ENCODE results near the gene C2orf69. TPM values are rescaled to one million over a fixed set of nuclear protein-coding genes. Genes with fewer than 3 reads are reported as not detected.

The C2orf69 gene
- total and polyA plus RNA-seq, 4 donors, result 4.5 to 11.1 (median 6.8) TPM

DNA sequence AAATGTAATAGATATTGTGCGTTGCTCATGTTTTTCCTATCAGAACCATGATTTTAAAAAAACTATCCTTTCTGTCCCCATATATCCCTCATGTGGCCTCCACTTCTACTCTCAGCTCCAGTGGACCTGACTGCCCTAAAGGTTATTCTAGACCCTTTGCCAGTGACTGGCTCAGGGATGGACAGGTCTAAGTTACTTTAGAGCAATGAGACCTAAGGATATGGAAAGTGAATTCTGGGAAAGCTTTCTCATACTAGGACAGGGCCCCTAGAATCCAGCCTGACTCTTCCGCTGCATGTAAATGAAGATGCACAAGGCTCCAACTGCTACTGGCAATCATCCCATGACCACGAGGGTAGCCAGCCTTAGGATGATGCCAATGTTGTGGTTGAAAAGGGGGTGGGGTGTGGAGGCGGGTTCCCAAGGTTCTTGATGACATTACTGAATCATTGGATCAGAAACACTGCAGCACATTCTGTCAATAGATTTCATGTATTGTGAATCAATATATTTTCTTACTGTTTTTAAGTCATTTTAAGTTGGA is 21.3 kb downstream of the C2orf69 start:
- H3K9me3 ChIP-seq (ENCODE audit: control insufficient read depth in 4 of 4, insufficient read depth in 3 of 4, low read length in 3 of 4), result no peaks in the 10 kb centered on the region
- WGBS, 2 donors, result 71 to 78% methylated on average over 4 of the region's 4 CpGs
- DNase-seq (no peak), ATAC-seq (ENCODE audit: insufficient read depth, low FRiP score) (no peak)
- no peak overlapping the region for H3K27ac ChIP-seq (ENCODE audit: low read depth in 1 of 2, low read length in 1 of 2)
- H3K4me1 ChIP-seq (ENCODE audit: control insufficient read depth in 5 of 5, insufficient read depth in 5 of 5, low read length in 5 of 5), result peaks cover 0 to 2% (median 0%) of the 10 kb centered on the region in 5 donors
- H3K4me3 ChIP-seq, result no peak overlapping the region
- H3K27me3 ChIP-seq (ENCODE audit: control insufficient read depth in 3 of 3, insufficient read depth in 3 of 3, low read length in 2 of 3), result no peaks in the 10 kb centered on the region
- H3K36me3 ChIP-seq (ENCODE audit: control insufficient read depth in 4 of 4, insufficient read depth in 4 of 4, low read length in 4 of 4), result peaks cover 7 to 20% (median 17%) of the 10 kb centered on the region in 4 donors
- TF ChIP-seq, protein P1, sequence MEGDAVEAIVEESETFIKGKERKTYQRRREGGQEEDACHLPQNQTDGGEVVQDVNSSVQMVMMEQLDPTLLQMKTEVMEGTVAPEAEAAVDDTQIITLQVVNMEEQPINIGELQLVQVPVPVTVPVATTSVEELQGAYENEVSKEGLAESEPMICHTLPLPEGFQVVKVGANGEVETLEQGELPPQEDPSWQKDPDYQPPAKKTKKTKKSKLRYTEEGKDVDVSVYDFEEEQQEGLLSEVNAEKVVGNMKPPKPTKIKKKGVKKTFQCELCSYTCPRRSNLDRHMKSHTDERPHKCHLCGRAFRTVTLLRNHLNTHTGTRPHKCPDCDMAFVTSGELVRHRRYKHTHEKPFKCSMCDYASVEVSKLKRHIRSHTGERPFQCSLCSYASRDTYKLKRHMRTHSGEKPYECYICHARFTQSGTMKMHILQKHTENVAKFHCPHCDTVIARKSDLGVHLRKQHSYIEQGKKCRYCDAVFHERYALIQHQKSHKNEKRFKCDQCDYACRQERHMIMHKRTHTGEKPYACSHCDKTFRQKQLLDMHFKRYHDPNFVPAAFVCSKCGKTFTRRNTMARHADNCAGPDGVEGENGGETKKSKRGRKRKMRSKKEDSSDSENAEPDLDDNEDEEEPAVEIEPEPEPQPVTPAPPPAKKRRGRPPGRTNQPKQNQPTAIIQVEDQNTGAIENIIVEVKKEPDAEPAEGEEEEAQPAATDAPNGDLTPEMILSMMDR (IDR thresholded peaks at IDR 0.05; ENCODE audit: control extremely low read depth, extremely low read depth), result no peak
- no peak overlapping the region for H3K9ac ChIP-seq (ENCODE audit: insufficient read depth in 1 of 2, low read length in 2 of 2)

DNA sequence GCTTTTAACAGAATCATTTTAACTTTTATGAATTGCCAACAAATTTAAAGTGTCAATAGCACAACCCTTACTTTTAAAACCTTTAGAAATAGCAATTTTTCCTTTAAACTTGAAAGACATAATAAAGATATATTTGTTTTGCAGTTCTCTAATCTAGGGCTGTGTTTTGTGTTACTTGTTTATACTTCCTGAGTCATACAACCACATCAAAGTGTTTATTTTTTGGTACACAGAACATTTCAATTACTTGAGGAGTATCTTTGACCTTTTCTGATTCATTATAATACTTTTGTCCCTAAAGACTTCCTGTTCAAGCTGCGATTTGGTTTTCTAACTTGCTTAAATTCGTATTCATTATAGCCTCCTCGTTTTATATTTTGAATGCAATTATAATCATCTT is 22.4 kb downstream of the C2orf69 start:
- Histone ChIP-seq H3K27ac (ENCODE audit: low read depth in 1 of 2, low read length in 1 of 2) (no peak overlapping the region), H3K9ac (ENCODE audit: insufficient read depth in 1 of 2, low read length in 2 of 2) (no peak overlapping the region), H3K4me1 (ENCODE audit: control insufficient read depth in 5 of 5, insufficient read depth in 5 of 5, low read length in 5 of 5) (no peaks in the 10 kb centered on the region), H3K4me3 (no peak overlapping the region), H3K9me3 (ENCODE audit: control insufficient read depth in 4 of 4, insufficient read depth in 3 of 4, low read length in 3 of 4) (no peaks in the 10 kb centered on the region), H3K36me3 (ENCODE audit: control insufficient read depth in 4 of 4, insufficient read depth in 4 of 4, low read length in 4 of 4) (peaks cover 8 to 25% (median 18%) of the 10 kb centered on the region in 4 donors), H3K27me3 (ENCODE audit: control insufficient read depth in 3 of 3, insufficient read depth in 3 of 3, low read length in 2 of 3) (no peaks in the 10 kb centered on the region)
- 79 to 83% methylated on average over 3 of the region's 3 CpGs for WGBS, 2 donors
- DNase-seq (no peak), ATAC-seq (ENCODE audit: insufficient read depth, low FRiP score) (no peak)
- TF ChIP-seq, protein P1 (IDR thresholded peaks at IDR 0.05; ENCODE audit: control extremely low read depth, extremely low read depth), result no peak

DNA sequence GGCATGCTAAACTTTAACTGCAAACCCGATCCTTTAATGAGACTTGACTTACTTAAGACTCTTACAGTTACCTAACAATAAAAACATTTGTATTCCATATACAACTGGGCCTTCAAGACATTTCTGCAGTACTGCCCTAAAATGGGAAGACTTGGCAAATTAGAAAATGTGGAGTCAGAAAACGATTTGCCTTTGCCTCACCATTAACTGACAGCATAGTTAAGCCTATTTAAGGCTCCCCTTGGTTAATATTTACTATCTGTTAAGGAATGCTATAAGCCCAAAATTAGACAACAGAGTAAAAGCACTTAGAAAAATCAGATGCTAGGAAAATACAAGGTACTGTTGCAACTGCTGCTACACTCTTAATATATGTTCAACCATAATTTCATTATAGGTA is 25.5 kb downstream of the C2orf69 start:
- peaks cover 8 to 27% (median 12%) of the 10 kb centered on the region in 4 donors for H3K36me3 ChIP-seq (ENCODE audit: control insufficient read depth in 4 of 4, insufficient read depth in 4 of 4, low read length in 4 of 4)
- ATAC-seq (ENCODE audit: insufficient read depth, low FRiP score) (no peak), DNase-seq (no peak)
- no peaks in the 10 kb centered on the region for H3K9me3 ChIP-seq (ENCODE audit: control insufficient read depth in 4 of 4, insufficient read depth in 3 of 4, low read length in 3 of 4)
- no peak overlapping the region for H3K9ac ChIP-seq (ENCODE audit: insufficient read depth in 1 of 2, low read length in 2 of 2)
- WGBS, 2 donors, result 82 to 91% methylated on average over 2 of the region's 2 CpGs
- no peaks in the 10 kb centered on the region for H3K27me3 ChIP-seq (ENCODE audit: control insufficient read depth in 3 of 3, insufficient read depth in 3 of 3, low read length in 2 of 3)
- H3K27ac ChIP-seq (ENCODE audit: low read depth in 1 of 2, low read length in 1 of 2), result no peak overlapping the region
- H3K4me1 ChIP-seq (ENCODE audit: control insufficient read depth in 5 of 5, insufficient read depth in 5 of 5, low read length in 5 of 5), result no peaks in the 10 kb centered on the region
- H3K4me3 ChIP-seq, result no peak overlapping the region
- TF ChIP-seq, protein P1 (IDR thresholded peaks at IDR 0.05; ENCODE audit: control extremely low read depth, extremely low read depth), result no peak

DNA sequence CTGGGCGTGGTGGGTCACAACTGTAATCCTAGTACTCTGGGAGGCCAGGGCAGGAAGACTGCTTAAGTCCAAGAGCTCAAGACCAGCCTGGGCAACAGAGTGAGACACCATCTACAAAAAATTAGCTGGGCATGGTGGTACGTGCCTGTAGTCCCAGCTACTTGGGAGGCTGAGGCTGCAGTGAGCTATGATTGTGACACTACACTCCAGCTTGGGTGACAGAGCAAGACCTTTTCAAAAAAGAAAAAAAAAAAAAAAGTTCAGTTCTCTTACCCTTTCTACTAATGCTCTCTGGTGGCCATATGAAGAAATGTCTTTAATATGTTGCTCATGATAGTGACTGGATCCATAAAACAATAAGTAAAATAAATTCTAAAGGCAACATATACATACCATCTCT is 29.3 kb downstream of the C2orf69 start:
- Histone ChIP-seq H3K27ac (ENCODE audit: low read depth in 1 of 2, low read length in 1 of 2) (no peak overlapping the region), H3K36me3 (ENCODE audit: control insufficient read depth in 4 of 4, insufficient read depth in 4 of 4, low read length in 4 of 4) (peaks cover 2 to 15% (median 9%) of the 10 kb centered on the region in 4 donors), H3K9ac (ENCODE audit: insufficient read depth in 1 of 2, low read length in 2 of 2) (no peak overlapping the region), H3K27me3 (ENCODE audit: control insufficient read depth in 3 of 3, insufficient read depth in 3 of 3, low read length in 2 of 3) (no peaks in the 10 kb centered on the region), H3K4me3 (no peak overlapping the region), H3K4me1 (ENCODE audit: control insufficient read depth in 5 of 5, insufficient read depth in 5 of 5, low read length in 5 of 5) (no peaks in the 10 kb centered on the region), H3K9me3 (ENCODE audit: control insufficient read depth in 4 of 4, insufficient read depth in 3 of 4, low read length in 3 of 4) (no peaks in the 10 kb centered on the region)
- WGBS, 2 donors, result 87 to 92% methylated on average over 2 of the region's 2 CpGs
- DNase-seq (peak in 1 of 3 donors; percentile 4), ATAC-seq (ENCODE audit: insufficient read depth, low FRiP score) (peak; percentile 19)
- TF ChIP-seq, protein P1 (IDR thresholded peaks at IDR 0.05; ENCODE audit: control extremely low read depth, extremely low read depth), result no peak
